WTC11 (cell line): ENCODE data around the gene CSRP3. TPM values are rescaled to one million over a fixed set of nuclear protein-coding genes. Genes with fewer than 3 reads are reported as not detected.

Experiments used
- ATAC-seq: fragments of 200-7000 bp; cut with Tn5 transposase; 2 replicates; pipeline ENCODE4 v1.10.0; 2021; ENCODE audit warnings: mild to moderate bottlenecking, moderate library complexity
- Bru-seq: library from RNA; stranded (reverse); fragments of 400-500 nt; gene quantifications from one replicate; lab custom pipeline; 2021; lab: Mats Ljungman, UMichigan
- CTCF ChIA-PET: fragments of 300-600 bp; sonication (Branson Sonifier 250); formaldehyde crosslinking; loops from one replicate; lab custom pipeline; 2021; ENCODE audit warnings: antibody characterized with exemption; lab: Charles Lee
- POLR2A ChIA-PET: fragments of 350-600 bp; sonication (Branson Sonifier 250); formaldehyde crosslinking; loops from one replicate; lab custom pipeline; 2021; ENCODE audit warnings: antibody characterized with exemption; lab: Charles Lee
- DNase-seq: peaks from one replicate; pipeline ENCODE4 v3.0.0; 2021; ENCODE audit warnings: low spot score
- H3K27ac Mint-ChIP-seq: 2 replicates; pipeline ENCODE4 v1.8.0; 2021; ENCODE audit warnings: mixed read lengths
- H3K27me3 Mint-ChIP-seq: 2 replicates; pipeline ENCODE4 v1.8.0; 2021; ENCODE audit warnings: low read depth, mild to moderate bottlenecking, moderate library complexity, mixed read lengths
- H3K36me3 Mint-ChIP-seq: 2 replicates; pipeline ENCODE4 v1.8.0; 2021; ENCODE audit warnings: mixed read lengths
- H3K4me1 Mint-ChIP-seq: 2 replicates; pipeline ENCODE4 v1.8.0; 2022; ENCODE audit warnings: mixed read lengths
- H3K4me3 Mint-ChIP-seq: 2 replicates; pipeline ENCODE4 v1.8.0; 2021; ENCODE audit warnings: mild to moderate bottlenecking, moderate library complexity, mixed read lengths
- H3K9me3 Mint-ChIP-seq: 2 replicates; pipeline ENCODE4 v1.8.0; 2021; ENCODE audit warnings: mixed read lengths
- AFF4 ChIP-seq: sonication (generic); formaldehyde crosslinking; IDR thresholded peaks from 2 replicates; pipeline ENCODE4 v1.8.1; 2023; ENCODE audit warnings: mild to moderate bottlenecking, missing genetic modification reagents, borderline replicate concordance
- CREM ChIP-seq: sonication (generic); formaldehyde crosslinking; IDR thresholded peaks from 2 replicates; pipeline ENCODE4 v1.8.1; 2022; ENCODE audit warnings: mild to moderate bottlenecking, missing genetic modification reagents, moderate library complexity
- E2F4 ChIP-seq: sonication (generic); formaldehyde crosslinking; IDR thresholded peaks from 2 replicates; pipeline ENCODE4 v1.8.1; 2022; ENCODE audit warnings: low read depth, mild to moderate bottlenecking, moderate library complexity, missing genetic modification reagents, borderline replicate concordance
- E2F5 ChIP-seq: sonication (generic); formaldehyde crosslinking; IDR thresholded peaks from 2 replicates; pipeline ENCODE4 v1.8.1; 2022; ENCODE audit warnings: mild to moderate bottlenecking, moderate library complexity, missing genetic modification reagents
- FOXP1 ChIP-seq: sonication (generic); formaldehyde crosslinking; IDR thresholded peaks from 2 replicates; pipeline ENCODE4 v1.8.0; 2022; ENCODE audit warnings: missing genetic modification reagents, mild to moderate bottlenecking, moderate library complexity, borderline replicate concordance
- GABPB1 ChIP-seq: sonication (generic); formaldehyde crosslinking; IDR thresholded peaks from 2 replicates; pipeline ENCODE4 v1.8.1; 2023; ENCODE audit warnings: mild to moderate bottlenecking, missing genetic modification reagents
- JUN ChIP-seq: sonication (generic); formaldehyde crosslinking; IDR thresholded peaks from 2 replicates; pipeline ENCODE4 v1.8.0; 2023; ENCODE audit warnings: mild to moderate bottlenecking, missing genetic modification reagents
- MYBL2 ChIP-seq: sonication (generic); formaldehyde crosslinking; IDR thresholded peaks from 2 replicates; pipeline ENCODE4 v1.8.1; 2023; ENCODE audit warnings: mild to moderate bottlenecking, moderate library complexity, missing genetic modification reagents
- PREB ChIP-seq: sonication (generic); formaldehyde crosslinking; IDR thresholded peaks from 2 replicates; pipeline ENCODE4 v1.8.1; 2022; ENCODE audit warnings: mild to moderate bottlenecking, missing genetic modification reagents, moderate library complexity, borderline replicate concordance
- SMAD4 ChIP-seq: sonication (generic); formaldehyde crosslinking; IDR thresholded peaks from 2 replicates; pipeline ENCODE4 v1.8.0; 2022; ENCODE audit warnings: mild to moderate bottlenecking, missing genetic modification reagents
- STAT6 ChIP-seq: sonication (generic); formaldehyde crosslinking; conservative IDR thresholded peaks from 2 replicates; pipeline ENCODE4 v1.8.1; 2023; ENCODE audit warnings: mild to moderate bottlenecking, low read depth, missing genetic modification reagents, moderate library complexity
- TP53 ChIP-seq: sonication (generic); formaldehyde crosslinking; IDR thresholded peaks from 2 replicates; pipeline ENCODE4 v1.8.1; 2023; ENCODE audit warnings: mild to moderate bottlenecking, missing genetic modification reagents
- ZBTB43 ChIP-seq: sonication (generic); formaldehyde crosslinking; IDR thresholded peaks from 2 replicates; pipeline ENCODE4 v1.8.1; 2023; ENCODE audit warnings: mild to moderate bottlenecking, missing genetic modification reagents
- ZMAT4 ChIP-seq: fragments of 250-450 bp; sonication (Bioruptor Pico); IDR thresholded peaks from 2 replicates; pipeline ENCODE4 v1.9.0; 2021; ENCODE audit warnings: mild to moderate bottlenecking
- ZNF396 ChIP-seq: fragments of 250-450 bp; sonication (Bioruptor Pico); IDR thresholded peaks from 2 replicates; pipeline ENCODE4 v1.8.0; 2021; ENCODE audit warnings: mild to moderate bottlenecking, moderate library complexity, borderline replicate concordance
- ZNF423 ChIP-seq: fragments of 250-450 bp; sonication (Bioruptor Pico); IDR thresholded peaks from 2 replicates; pipeline ENCODE4 v2.1.2; 2022; ENCODE audit warnings: mild to moderate bottlenecking, moderate library complexity
- ZNF512 ChIP-seq: sonication (generic); formaldehyde crosslinking; IDR thresholded peaks from 2 replicates; pipeline ENCODE4 v1.8.1; 2022; ENCODE audit warnings: missing genetic modification reagents, borderline replicate concordance
- long read RNA-seq, 3 experiments: library from RNA in 1 of 3; library from capped mRNA in 1 of 3; library from polyadenylated mRNA in 1 of 3; unstranded in 2 of 3; stranded (forward) in 1 of 3; transcript quantifications; one replicate each; pipeline ENCODE4 v2.0.0, GENCODE V29; 2021
- total RNA-seq: library from RNA; stranded (reverse); gene quantifications from 3 replicates; pipeline ENCODE4 v1.2.3, GENCODE V29; 2021

The CSRP3 gene
- not detected in 3 replicates for total RNA-seq
- not detected for Bru-seq, nascent RNA
- long read RNA-seq, experiment 1, result 0 reads
- long read RNA-seq, experiment 2, result 0 reads
- long read RNA-seq, experiment 3, result 0 reads

- ATAC-seq (no peak), DNase-seq (no peak)
- H3K27ac Mint-ChIP-seq, result no peak within 1 kb of the TSS
- H3K27me3 Mint-ChIP-seq, result no peaks in the 10 kb centered on the region
- CTCF ChIA-PET, result no interaction called here
- POLR2A ChIA-PET, result no interaction called here
- H3K9me3 Mint-ChIP-seq, result peaks cover 8% of the 10 kb centered on the region
- TF ChIP-seq JUN, result no peak
- no peak for TF ChIP-seq ZNF512
- TF ChIP-seq GABPB1 (CRISPR knock-in tag), result no peak
- no peak for TF ChIP-seq CREM (CRISPR knock-in tag)
- no peak for TF ChIP-seq AFF4 (CRISPR knock-in tag)
- TF ChIP-seq E2F4, result no peak
- no peak for TF ChIP-seq ZNF423 (CRISPR knock-in tag)
- TF ChIP-seq ZNF396, result no peak
- no peak for TF ChIP-seq E2F5 (CRISPR knock-in tag)
- no peak for TF ChIP-seq FOXP1 (CRISPR knock-in tag)
- TF ChIP-seq MYBL2 (CRISPR knock-in tag), result no peak
- TF ChIP-seq TP53, result no peak
- TF ChIP-seq PREB (CRISPR knock-in tag), result no peak
- peaks cover under 1% of the 10 kb centered on the region; the same call in 1 of the 2 replicates for H3K4me1 Mint-ChIP-seq
- no peaks in the 10 kb centered on the region for H3K36me3 Mint-ChIP-seq
- no peak within 1 kb of the TSS for H3K4me3 Mint-ChIP-seq
Observed at GRCh38 chr11:19201737-19202605, at the start of gene CSRP3. CSRP3 (minus strand) TSS chr11:19201983; CDS start chr11:19192448, 9,535 bp downstream.

GRCh38 chr11:19251577-19251976, 49.8 kb upstream of the CSRP3 start:
- Mint-ChIP-seq H3K9me3 (peaks cover 45% of the 10 kb centered on the region), H3K27ac (no peak overlapping the region), H3K27me3 (peaks cover 18% of the 10 kb centered on the region), H3K4me3 (no peak overlapping the region), H3K36me3 (peaks cover 19% of the 10 kb centered on the region), H3K4me1 (no peaks in the 10 kb centered on the region)
- ChIA-PET CTCF (interaction anchor here (0.7 to 2.6 kb wide), 3 partner anchors 8 to 180 kb away, joined by 3 to 11 read pairs (median 3); no protein-coding TSS in a partner anchor), POLR2A (no interaction called here)
- no peak for DNase-seq
- no peak for ATAC-seq
- TF ChIP-seq ZBTB43 (CRISPR knock-in tag), result no peak
- no peak for TF ChIP-seq STAT6 (CRISPR knock-in tag)
- TF ChIP-seq SMAD4 (CRISPR knock-in tag), result no peak
- TF ChIP-seq ZMAT4, result no peak
